ENCODE measurements around the gene PRAC1.

PRAC1 gene

DNA sequence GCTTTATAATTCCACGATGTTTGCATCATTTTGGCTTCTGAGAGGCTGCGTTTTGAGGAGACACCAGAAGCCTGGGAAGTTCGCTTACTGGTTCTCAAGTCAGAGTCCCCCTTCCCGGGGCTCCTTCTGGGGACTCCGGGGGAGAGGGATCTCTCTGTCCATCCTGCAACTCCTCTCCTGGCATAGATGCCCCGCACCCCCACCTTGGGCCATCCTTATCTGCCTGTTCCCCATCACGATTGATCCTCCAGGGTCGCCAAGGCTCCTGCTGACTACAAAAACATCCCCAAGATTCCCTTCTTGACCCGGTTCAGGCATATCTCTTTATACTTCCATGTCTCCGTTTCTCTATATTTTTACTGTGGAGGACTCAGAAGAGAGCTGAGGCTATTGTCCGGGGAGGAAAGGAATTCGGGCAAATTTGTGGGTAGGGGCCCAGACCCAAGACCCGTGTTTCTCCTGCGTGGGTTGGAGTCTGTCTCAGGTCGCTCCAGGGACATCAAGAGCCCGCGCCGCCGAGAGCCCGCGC is 24.7 kb upstream of the PRAC1 start:
- Histone ChIP-seq H3K4me2 (ENCODE audit: low read depth, low read length, poor library complexity, severe bottlenecking) (no peak overlapping the region), H3K27me3 (ENCODE audit: low read length) (no peaks in the 10 kb centered on the region; the same call in 1 of the 2 replicates), H3K9me3 (ENCODE audit: insufficient read depth, low read length) (no peaks in the 10 kb centered on the region), H3K27ac (ENCODE audit: low read depth, low read length) (no peak overlapping the region), H3K9me2 (replicated peaks; ENCODE audit: insufficient read depth, low read length) (no peaks in the 10 kb centered on the region), H3K79me2 (ENCODE audit: insufficient read depth, low read length) (no peaks in the 10 kb centered on the region), H4K20me1 (ENCODE audit: low read depth, low read length) (no peaks in the 10 kb centered on the region), H3K4me3 (ENCODE audit: insufficient read depth, low read length, poor library complexity, severe bottlenecking) (no peak overlapping the region), H3F3A (ENCODE audit: insufficient read depth) (no peaks in the 10 kb centered on the region), H3K36me3 (ENCODE audit: low read length) (no peaks in the 10 kb centered on the region), H2AFZ (ENCODE audit: low read depth, low read length, severe bottlenecking) (no peak overlapping the region), H3K9ac (ENCODE audit: low read length) (no peak overlapping the region)
- TF ChIP-seq CTCF (IDR thresholded peaks at IDR 0.05; ENCODE audit: insufficient read depth, low read length, poor library complexity, severe bottlenecking) (no peak), EZH2phosphoT487 (conservative IDR thresholded peaks at IDR 0.05; ENCODE audit: low read length) (no peak)

- Histone ChIP-seq H3K36me3 (ENCODE audit: low read length) (no peaks in the 10 kb centered on the region), H3K4me2 (ENCODE audit: low read depth, low read length, poor library complexity, severe bottlenecking) (no peak overlapping the region), H2AFZ (ENCODE audit: low read depth, low read length, severe bottlenecking) (no peak overlapping the region), H3K27ac (ENCODE audit: low read depth, low read length) (no peak overlapping the region), H3K27me3 (ENCODE audit: low read length) (no peaks in the 10 kb centered on the region; the same call in 1 of the 2 replicates), H4K20me1 (ENCODE audit: low read depth, low read length) (no peaks in the 10 kb centered on the region), H3F3A (ENCODE audit: insufficient read depth) (no peaks in the 10 kb centered on the region), H3K9me3 (ENCODE audit: insufficient read depth, low read length) (no peaks in the 10 kb centered on the region), H3K4me3 (ENCODE audit: insufficient read depth, low read length, poor library complexity, severe bottlenecking) (no peak overlapping the region), H3K9ac (ENCODE audit: low read length) (no peak overlapping the region), H3K9me2 (replicated peaks; ENCODE audit: insufficient read depth, low read length) (no peaks in the 10 kb centered on the region), H3K79me2 (ENCODE audit: insufficient read depth, low read length) (no peaks in the 10 kb centered on the region)
- no peak for TF ChIP-seq CTCF (IDR thresholded peaks at IDR 0.05; ENCODE audit: insufficient read depth, low read length, poor library complexity, severe bottlenecking)
- no peak for TF ChIP-seq EZH2phosphoT487 (conservative IDR thresholded peaks at IDR 0.05; ENCODE audit: low read length)
These were observed 23.3 kb upstream of the PRAC1 start for GRCh38 chr17:48745381-48746275.

DNA sequence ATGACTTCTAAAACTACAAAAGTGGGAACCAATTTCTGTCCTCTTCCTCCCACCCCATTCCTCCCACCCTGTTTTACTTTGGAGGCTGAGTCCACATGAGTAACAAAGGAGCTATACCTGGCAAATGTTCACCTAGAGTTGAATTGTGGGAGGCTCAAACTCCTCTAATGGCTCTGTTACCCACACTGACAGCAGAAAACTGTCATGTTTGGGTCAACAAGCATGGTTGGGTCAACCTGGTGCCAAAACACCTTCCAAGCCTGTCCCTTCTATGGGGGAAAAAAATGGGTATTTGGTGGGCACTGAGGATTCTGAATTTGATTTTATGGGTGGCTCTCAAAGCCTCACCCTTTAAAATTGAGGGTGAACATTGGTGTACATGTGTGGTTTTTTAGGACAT is 18.2 kb upstream of the PRAC1 start:
- Histone ChIP-seq H3K36me3 (ENCODE audit: low read length) (no peaks in the 10 kb centered on the region), H3K9me2 (replicated peaks; ENCODE audit: insufficient read depth, low read length) (no peaks in the 10 kb centered on the region), H3K79me2 (ENCODE audit: insufficient read depth, low read length) (no peaks in the 10 kb centered on the region), H3K9ac (ENCODE audit: low read length) (no peak overlapping the region), H3F3A (ENCODE audit: insufficient read depth) (no peaks in the 10 kb centered on the region), H2AFZ (ENCODE audit: low read depth, low read length, severe bottlenecking) (no peak overlapping the region), H4K20me1 (ENCODE audit: low read depth, low read length) (no peaks in the 10 kb centered on the region), H3K9me3 (ENCODE audit: insufficient read depth, low read length) (no peaks in the 10 kb centered on the region), H3K27me3 (ENCODE audit: low read length) (no peaks in the 10 kb centered on the region), H3K27ac (ENCODE audit: low read depth, low read length) (no peak overlapping the region), H3K4me2 (ENCODE audit: low read depth, low read length, poor library complexity, severe bottlenecking) (no peak overlapping the region), H3K4me3 (ENCODE audit: insufficient read depth, low read length, poor library complexity, severe bottlenecking) (no peak overlapping the region)
- no peak for TF ChIP-seq CTCF (IDR thresholded peaks at IDR 0.05; ENCODE audit: insufficient read depth, low read length, poor library complexity, severe bottlenecking)
- TF ChIP-seq EZH2phosphoT487 (conservative IDR thresholded peaks at IDR 0.05; ENCODE audit: low read length), result no peak
